MCF 10A (cell line): Measurements from ENCODE around the gene VSNL1. TPM values are rescaled to one million over a fixed set of nuclear protein-coding genes. Genes with fewer than 3 reads are reported as not detected.

Experiments used
- BruUV-seq: library from RNA; stranded (reverse); fragments of 400-500 nt; replicated peaks from 2 replicates; lab custom pipeline; 2021; lab: Mats Ljungman, UMichigan
- CTCF ChIA-PET: fragments of 300-600 bp; sonication (Branson Sonifier 250); formaldehyde crosslinking; extraction: SDS; loops from one replicate; lab custom pipeline; 2021; ENCODE audit warnings: antibody characterized with exemption, inconsistent platforms; lab: Yijun Ruan, JAX
- POLR2A ChIA-PET: fragments of 300-600, 350-650 bp; sonication (Branson Sonifier 250); formaldehyde crosslinking; extraction: SDS; loops from one replicate; lab custom pipeline; 2020; ENCODE audit warnings: antibody characterized with exemption, inconsistent platforms; lab: Yijun Ruan, JAX
- DNase-seq: peaks from one replicate; pipeline ENCODE4 v3.0.0-alpha.2; 2018; ENCODE audit not compliant: unreplicated experiment
- H3K27ac Mint-ChIP-seq: one replicate; pipeline ENCODE4 v1.8.0; 2022; ENCODE audit warnings: mild to moderate bottlenecking, low read depth, mixed read lengths; ENCODE audit not compliant: unreplicated experiment
- H3K27me3 Mint-ChIP-seq: one replicate; pipeline ENCODE4 v1.8.0; 2022; ENCODE audit warnings: mixed read lengths; ENCODE audit not compliant: insufficient read depth, unreplicated experiment
- H3K36me3 Mint-ChIP-seq: one replicate; pipeline ENCODE4 v1.8.0; 2022; ENCODE audit warnings: mild to moderate bottlenecking, moderate library complexity, mixed read lengths; ENCODE audit not compliant: insufficient read depth, unreplicated experiment
- H3K4me1 Mint-ChIP-seq: one replicate; pipeline ENCODE4 v1.8.0; 2022; ENCODE audit warnings: mixed read lengths; ENCODE audit not compliant: insufficient read depth, unreplicated experiment
- H3K4me3 Mint-ChIP-seq: one replicate; pipeline ENCODE4 v1.8.0; 2022; ENCODE audit warnings: mild to moderate bottlenecking, moderate library complexity, mixed read lengths; ENCODE audit not compliant: unreplicated experiment
- H3K9me3 Mint-ChIP-seq: one replicate; pipeline ENCODE4 v1.8.0; 2022; ENCODE audit warnings: mixed read lengths; ENCODE audit not compliant: unreplicated experiment
- intact Hi-C: fragments of 100-400 bp; cut with micrococcal nuclease; formaldehyde crosslinking; loops from 2 replicates; pipeline ENCODE4 v1.14.1; 2022
- total RNA-seq: library from RNA; stranded (reverse); gene quantifications from 2 replicates; pipeline ENCODE4 v1.2.3, GENCODE V29; 2022
- TF ChIP-seq, protein P1 (sequence below): fragments of 200-600 bp; IDR thresholded peaks from one replicate; pipeline ENCODE4 v1.8.0; 2022; ENCODE audit warnings: antibody characterized with exemption, mild to moderate bottlenecking; ENCODE audit not compliant: unreplicated experiment

The VSNL1 gene
- total RNA-seq, 1 experiment from 2014 or later: 2.4 TPM

DNA sequence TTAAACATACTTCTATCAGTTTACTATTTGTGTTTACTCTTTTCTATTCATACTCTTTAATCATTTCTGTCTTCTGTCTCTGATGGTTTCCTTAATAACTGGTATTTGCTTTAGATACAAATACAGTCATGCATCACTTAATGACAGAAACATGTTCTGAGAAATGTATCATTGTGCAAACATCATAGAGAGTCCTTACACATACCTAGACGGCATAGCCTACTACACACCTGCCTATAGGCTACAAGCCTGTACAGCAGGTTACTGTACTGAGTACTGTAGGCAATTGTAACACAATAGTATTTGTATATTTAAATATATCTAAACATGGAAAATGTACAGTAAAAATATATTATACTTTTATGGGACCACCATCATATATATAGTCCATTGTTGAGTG, 36.3 kb downstream of the VSNL1 start:
- no TSS peak for BruUV-seq
- TF ChIP-seq, protein P1, sequence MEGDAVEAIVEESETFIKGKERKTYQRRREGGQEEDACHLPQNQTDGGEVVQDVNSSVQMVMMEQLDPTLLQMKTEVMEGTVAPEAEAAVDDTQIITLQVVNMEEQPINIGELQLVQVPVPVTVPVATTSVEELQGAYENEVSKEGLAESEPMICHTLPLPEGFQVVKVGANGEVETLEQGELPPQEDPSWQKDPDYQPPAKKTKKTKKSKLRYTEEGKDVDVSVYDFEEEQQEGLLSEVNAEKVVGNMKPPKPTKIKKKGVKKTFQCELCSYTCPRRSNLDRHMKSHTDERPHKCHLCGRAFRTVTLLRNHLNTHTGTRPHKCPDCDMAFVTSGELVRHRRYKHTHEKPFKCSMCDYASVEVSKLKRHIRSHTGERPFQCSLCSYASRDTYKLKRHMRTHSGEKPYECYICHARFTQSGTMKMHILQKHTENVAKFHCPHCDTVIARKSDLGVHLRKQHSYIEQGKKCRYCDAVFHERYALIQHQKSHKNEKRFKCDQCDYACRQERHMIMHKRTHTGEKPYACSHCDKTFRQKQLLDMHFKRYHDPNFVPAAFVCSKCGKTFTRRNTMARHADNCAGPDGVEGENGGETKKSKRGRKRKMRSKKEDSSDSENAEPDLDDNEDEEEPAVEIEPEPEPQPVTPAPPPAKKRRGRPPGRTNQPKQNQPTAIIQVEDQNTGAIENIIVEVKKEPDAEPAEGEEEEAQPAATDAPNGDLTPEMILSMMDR: no peak
- H3K27ac Mint-ChIP-seq: no peak overlapping the region
- CTCF ChIA-PET: interaction anchor here (0.8 to 1.8 kb wide), 2 partner anchors 9 to 94 kb away, joined by 3 to 6 read pairs; no protein-coding TSS in a partner anchor
- intact Hi-C loops: loop anchor here (10.0 kb wide), 1 partner anchor 102 kb away; no protein-coding TSS in a partner anchor
- no peaks in the 10 kb centered on the region for H3K27me3 Mint-ChIP-seq
- H3K36me3 Mint-ChIP-seq: no peaks in the 10 kb centered on the region
- POLR2A ChIA-PET: interaction anchor here (1.3 kb wide), 1 partner anchor 11 kb away, joined by 5 read pairs; no protein-coding TSS in a partner anchor
- no peak overlapping the region for H3K4me3 Mint-ChIP-seq
- H3K4me1 Mint-ChIP-seq: peaks cover 9% of the 10 kb centered on the region
- peaks cover 2% of the 10 kb centered on the region for H3K9me3 Mint-ChIP-seq
- DNase-seq: no peak

DNA sequence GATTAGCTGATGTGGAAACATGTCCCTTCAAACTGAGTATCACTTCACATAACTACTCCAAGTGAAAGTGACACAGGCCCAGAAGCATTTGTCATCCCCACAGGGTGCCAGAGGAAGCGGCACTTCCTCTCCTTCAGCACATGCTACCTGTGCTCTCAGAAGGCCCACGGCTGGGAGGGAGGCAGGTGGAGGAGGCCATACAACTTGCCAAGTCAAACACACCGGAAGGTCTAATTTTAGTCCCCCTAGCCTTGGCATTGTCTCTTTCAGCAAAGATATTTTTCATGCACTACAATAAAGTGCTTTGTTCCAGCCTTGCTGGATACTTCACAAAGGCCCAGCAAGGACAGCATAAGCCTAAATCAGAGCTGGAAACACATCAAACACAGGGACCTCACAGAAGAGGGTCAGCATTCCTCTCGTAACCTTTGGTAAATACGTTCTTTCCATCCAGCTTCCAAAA, 38.0 kb downstream of the VSNL1 start:
- DNase-seq: no peak
- H3K36me3 Mint-ChIP-seq: no peaks in the 10 kb centered on the region
- no peak overlapping the region for H3K27ac Mint-ChIP-seq
- no TSS peak for BruUV-seq
- H3K9me3 Mint-ChIP-seq: peaks cover 7% of the 10 kb centered on the region
- no peaks in the 10 kb centered on the region for H3K27me3 Mint-ChIP-seq
- TF ChIP-seq, protein P1: no peak
- no peak overlapping the region for H3K4me3 Mint-ChIP-seq
- POLR2A ChIA-PET: no interaction called here
- CTCF ChIA-PET: interaction anchor here (0.7 to 1.8 kb wide), 2 partner anchors 39 to 93 kb away, joined by 3 to 6 read pairs; no protein-coding TSS in a partner anchor
- peaks cover 5% of the 10 kb centered on the region for H3K4me1 Mint-ChIP-seq
- intact Hi-C loops: loop anchor here (10.0 kb wide), 1 partner anchor 104 kb away; no protein-coding TSS in a partner anchor

DNA sequence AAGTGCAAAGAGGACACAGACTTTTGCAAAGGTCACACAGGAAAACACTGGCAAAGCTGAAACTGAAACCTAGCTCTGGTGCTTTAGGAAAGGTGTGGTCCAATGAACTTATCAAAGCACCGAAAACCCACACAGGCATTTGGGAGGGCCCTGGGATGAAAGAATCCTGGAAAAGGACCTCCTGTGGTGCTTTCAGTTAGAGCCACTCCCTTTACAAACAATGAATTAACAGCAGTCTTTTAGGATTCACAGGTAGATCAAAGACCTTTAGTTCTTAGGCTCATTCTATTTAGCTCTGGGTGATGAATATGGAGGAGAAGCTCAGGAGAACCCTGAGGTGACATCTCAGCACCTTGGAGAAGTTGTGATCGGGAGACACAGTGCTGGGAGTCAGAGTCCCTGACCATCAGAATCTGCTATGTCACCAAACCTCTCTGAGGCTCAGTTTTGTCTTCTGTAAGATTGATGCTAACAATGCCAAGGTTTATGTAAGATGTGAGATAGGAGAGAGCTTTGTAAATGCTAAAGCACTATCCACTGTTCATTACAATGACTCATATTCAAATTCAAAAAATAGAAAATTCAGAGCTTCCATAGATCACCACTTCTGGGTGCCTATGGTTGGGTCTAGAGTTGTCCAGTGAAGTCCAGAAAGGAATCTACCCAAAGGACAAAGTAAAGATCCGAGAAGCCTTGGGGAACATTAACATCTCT, 39.3 kb downstream of the VSNL1 start:
- Mint-ChIP-seq H3K9me3 (peaks cover 7% of the 10 kb centered on the region), H3K27me3 (no peaks in the 10 kb centered on the region), H3K4me1 (peaks cover 8% of the 10 kb centered on the region), H3K27ac (no peak overlapping the region), H3K36me3 (no peaks in the 10 kb centered on the region), H3K4me3 (no peak overlapping the region)
- POLR2A ChIA-PET: interaction anchor here (0.8 to 3.1 kb wide), 6 partner anchors 8 to 951 kb away, joined by 3 to 10 read pairs (median 4); partner anchors contain the start of gene VSNL1
- BruUV-seq: no TSS peak
- intact Hi-C loops: loop anchor here (10.0 kb wide), 1 partner anchor 105 kb away; no protein-coding TSS in a partner anchor
- CTCF ChIA-PET: interaction anchor here (0.9 to 1.0 kb wide), 2 partner anchors 52 to 92 kb away, joined by 3 read pairs; no protein-coding TSS in a partner anchor
- TF ChIP-seq, protein P1: no peak
- DNase-seq: peak; percentile 42

DNA sequence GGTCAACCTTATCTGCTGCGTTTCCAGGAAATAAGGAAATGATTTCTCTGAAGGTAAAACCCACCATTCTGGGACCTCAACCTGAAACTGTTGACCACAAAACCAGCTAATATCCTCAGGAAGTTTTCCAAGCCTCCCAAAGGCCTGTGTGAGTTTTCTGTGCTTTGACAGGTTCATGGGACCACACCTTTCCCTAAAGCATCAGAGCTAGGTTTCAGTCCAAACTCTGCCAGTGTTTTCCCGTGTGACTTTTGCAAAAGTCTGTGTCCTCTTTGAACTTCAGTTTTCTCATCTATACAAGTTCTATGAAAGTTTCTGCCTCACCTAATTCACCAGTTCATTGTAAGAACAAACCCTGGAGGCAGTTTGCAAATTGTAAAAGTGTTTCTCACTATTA, 39.8 kb downstream of the VSNL1 start:
- BruUV-seq: no TSS peak
- Mint-ChIP-seq H3K9me3 (peaks cover 7% of the 10 kb centered on the region), H3K4me3 (no peak overlapping the region), H3K27ac (no peak overlapping the region), H3K4me1 (peaks cover 8% of the 10 kb centered on the region), H3K27me3 (no peaks in the 10 kb centered on the region), H3K36me3 (no peaks in the 10 kb centered on the region)
- TF ChIP-seq, protein P1: no peak
- POLR2A ChIA-PET: interaction anchor here (0.8 to 3.1 kb wide), 6 partner anchors 7 to 951 kb away, joined by 3 to 10 read pairs (median 4); partner anchors contain the start of gene VSNL1
- peak; percentile 35 for DNase-seq
- intact Hi-C loops: no loop called here
- CTCF ChIA-PET: interaction anchor here (0.9 to 1.0 kb wide), 2 partner anchors 52 to 91 kb away, joined by 3 read pairs; no protein-coding TSS in a partner anchor
